NCI-H82 treated with DMSO at 0.1 percent for 48 hours (cell line): ENCODE data around the gene SACM1L.
"Not testable (repeated sequence)": the region's sequence is repeated elsewhere in the genome, so short reads cannot be mapped to it uniquely, and the experiment has no call there.

Source experiments
- DNase-seq: peaks from one replicate; lab custom pipeline; 2025; ENCODE audit not compliant: unreplicated experiment; lab: John Stamatoyannopoulos, UW

Gene SACM1L

GRCh38 chr3:45667569-45667934 lies 21.6 kb upstream of the SACM1L start:
- DNase-seq, result no peak

- DNase-seq, result no peak
Measured at GRCh38 chr3:45670436-45670835, 18.8 kb upstream of the SACM1L start.

- no peak for DNase-seq
Measured at GRCh38 chr3:45670991-45671390, 18.2 kb upstream of the SACM1L start.

DNA sequence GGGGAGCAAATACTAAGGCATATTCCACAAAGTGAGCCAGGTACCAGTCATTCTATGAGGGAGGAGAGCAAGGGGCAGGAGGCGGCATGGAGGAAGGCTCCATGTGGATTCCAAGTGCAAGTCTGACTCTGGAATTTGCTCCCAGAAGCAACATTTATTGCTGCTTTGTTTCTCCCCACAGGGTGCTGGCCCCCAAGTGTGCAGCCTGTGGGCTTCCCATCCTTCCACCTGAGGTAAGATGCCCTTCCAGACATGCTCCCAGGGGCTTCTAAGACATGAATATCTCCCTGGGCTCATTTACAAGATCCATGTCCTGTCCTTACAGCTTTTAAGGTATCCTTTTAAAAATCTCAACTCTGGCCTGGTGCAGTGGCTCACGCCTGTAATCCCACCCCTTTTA lies 15.9 kb upstream of the SACM1L start:
- no peak for DNase-seq

- DNase-seq, result no peak
Measured at GRCh38 chr3:45676325-45677032, 12.7 kb upstream of the SACM1L start.

DNA sequence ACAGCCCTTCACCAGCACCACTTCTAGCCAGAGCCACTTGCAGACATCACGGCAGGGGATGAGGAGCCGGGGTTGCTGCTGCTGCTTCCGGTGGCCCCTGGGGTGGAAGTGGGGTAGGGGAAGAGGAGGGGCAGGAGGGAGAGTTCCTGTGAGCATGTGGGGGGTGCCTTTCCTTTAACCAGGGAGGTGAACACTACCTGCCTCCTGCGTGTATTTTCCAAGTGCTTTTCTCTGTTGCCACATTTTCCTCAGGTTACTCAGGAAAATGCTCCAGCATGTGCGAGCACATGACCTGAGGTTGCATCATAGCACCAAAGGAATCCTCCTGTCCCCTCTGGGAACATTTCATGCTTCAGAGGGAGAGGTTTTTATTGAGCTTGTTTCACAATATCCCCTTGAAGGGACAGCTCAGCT lies 12.2 kb upstream of the SACM1L start:
- no peak for DNase-seq

DNA sequence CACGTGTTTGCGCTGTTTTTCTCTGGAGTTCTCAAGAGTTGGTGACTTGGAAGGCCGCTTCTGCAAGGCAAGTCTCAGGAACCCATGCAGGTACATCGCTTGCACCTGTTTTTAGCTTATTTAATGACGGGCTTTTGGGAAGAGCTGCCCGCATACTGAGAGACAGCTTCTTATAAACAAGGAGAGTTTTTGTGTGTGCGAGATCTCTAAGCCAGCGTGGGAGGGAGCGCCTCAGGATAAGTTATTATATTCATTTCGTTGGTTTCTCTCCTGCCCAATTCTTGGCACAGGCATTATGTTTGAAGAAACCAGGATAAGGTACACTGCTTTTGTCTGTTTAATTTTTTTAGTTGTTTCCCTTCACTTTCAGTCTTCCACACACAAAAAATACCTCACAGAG lies 11.4 kb upstream of the SACM1L start:
- no peak for DNase-seq

DNA sequence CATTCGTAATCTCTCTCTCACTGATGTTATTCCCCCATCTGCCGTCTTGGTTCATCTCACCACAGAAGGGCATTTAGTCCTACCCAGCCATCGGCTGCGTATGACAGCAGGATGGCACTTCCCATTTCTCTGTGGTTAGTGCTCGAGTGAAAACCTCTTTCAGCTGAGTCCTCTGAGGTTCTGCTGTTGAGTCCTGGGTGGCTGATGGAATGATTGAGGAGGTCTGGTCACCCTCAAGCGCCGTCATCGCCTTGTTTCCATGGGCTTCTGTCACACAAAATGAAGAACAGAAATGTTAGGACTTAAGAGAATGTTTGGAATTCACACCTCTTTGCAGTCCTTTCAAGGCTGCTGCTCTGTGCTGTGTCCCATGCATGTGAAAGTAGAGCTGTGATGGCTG lies 9.4 kb upstream of the SACM1L start:
- no peak for DNase-seq

GRCh38 chr3:45681221-45681620 lies 8.0 kb upstream of the SACM1L start:
- DNase-seq, result no peak

DNA sequence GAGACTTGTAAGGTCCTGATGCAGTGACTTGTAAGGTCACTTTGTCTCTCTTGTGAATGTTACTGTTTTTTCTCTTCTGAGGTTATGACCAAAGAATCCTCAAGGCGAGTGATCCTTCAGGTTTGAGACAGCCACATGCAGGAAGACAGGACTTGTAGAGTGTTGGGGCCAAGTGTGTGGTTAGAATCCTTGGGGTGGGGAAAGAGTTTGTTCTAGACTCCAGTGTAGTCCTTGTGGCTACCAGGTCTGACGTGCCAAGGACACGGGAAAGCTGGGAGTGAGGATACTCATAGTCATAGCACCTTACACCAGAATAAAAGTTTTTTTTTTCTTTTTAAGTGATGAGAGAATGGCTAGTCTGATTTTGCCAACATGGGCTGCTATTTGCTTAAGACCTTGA lies 7.3 kb upstream of the SACM1L start:
- no peak for DNase-seq

GRCh38 chr3:45682311-45682710 lies 6.9 kb upstream of the SACM1L start:
- no peak for DNase-seq

GRCh38 chr3:45682786-45683185 lies 6.4 kb upstream of the SACM1L start:
- DNase-seq, result no peak

- no peak for DNase-seq
Measured at GRCh38 chr3:45683417-45684326, 5.5 kb upstream of the SACM1L start.

GRCh38 chr3:45684327-45684892 lies 4.8 kb upstream of the SACM1L start:
- no peak for DNase-seq

- DNase-seq, result not testable (repeated sequence)
Measured at GRCh38 chr3:45685722-45686121, 3.5 kb upstream of the SACM1L start.

DNA sequence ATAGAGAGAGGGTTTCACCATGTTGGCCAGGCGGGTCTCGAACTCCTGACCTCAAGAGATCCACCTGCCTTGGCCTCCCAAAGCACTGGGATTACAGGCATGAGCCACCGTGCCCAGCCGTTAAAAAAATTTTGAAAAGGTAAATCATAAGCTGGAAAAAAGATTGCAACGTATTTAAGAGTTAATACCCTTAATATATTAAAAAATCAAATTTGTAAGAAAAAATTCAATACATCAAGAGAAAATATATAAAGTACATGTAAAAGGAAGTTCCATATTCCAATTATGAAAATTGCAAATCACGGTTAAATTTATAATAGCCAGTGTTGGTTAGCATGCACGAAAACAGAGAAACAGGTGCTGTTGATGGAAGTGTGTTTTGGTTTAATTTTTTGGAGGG lies 2.3 kb upstream of the SACM1L start:
- DNase-seq, result no peak

GRCh38 chr3:45687828-45688193 lies 1.4 kb upstream of the SACM1L start:
- DNase-seq, result no peak

DNA sequence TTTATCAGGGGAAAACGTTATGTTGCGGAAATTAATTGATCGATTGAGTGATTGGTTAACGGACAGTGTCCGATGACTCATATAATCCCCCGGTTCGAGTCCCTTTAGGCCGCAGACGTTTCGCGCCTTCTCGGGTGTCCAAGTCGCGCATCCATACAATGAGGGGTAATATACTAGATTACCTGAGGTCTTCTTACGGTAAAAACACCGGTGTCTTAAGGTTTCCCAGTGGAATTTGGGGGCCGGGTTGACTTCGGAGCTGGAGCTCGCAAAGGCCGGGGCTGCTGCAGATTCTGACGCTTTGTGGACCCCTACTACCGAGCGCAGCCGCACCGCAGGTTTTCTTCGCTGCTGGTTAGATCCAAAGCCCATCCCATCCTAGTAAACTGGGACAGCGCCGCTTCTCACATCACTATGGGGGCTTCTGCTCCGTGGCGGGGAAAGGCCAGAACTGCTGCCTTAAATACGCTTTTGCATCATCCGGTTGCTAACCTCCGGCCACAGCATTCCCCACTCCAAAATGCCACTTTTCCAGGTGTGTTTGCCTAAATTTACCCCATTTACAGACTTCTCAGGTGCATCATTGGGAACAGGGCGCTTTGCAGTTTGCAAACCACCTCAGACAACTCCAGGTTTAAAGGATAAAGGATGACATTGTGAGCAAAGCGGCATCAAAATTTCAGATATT lies 858 bp upstream of the SACM1L start:
- peak; percentile 37 for DNase-seq

DNA sequence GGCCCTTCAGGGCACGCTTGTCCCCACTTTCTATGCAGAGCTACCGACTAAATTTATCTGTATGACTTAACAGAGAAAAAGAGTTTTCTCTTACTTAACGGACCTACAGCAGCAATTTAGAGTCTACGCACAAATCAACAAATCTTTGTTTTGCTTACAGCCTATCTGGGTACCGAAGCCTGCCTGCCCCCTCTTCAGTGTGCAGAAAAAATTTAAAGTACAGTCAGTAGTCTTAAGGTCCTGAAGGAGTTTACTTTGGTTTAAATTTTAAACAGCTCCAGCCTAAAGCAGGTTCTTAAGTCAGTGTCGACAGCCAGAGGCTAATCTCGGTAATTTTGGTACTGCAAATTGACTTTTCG lies 570 bp downstream of the SACM1L start:
- no peak for DNase-seq

GRCh38 chr3:45690336-45691035 lies 1.3 kb downstream of the SACM1L start:
- DNase-seq, result peak; percentile 66

DNA sequence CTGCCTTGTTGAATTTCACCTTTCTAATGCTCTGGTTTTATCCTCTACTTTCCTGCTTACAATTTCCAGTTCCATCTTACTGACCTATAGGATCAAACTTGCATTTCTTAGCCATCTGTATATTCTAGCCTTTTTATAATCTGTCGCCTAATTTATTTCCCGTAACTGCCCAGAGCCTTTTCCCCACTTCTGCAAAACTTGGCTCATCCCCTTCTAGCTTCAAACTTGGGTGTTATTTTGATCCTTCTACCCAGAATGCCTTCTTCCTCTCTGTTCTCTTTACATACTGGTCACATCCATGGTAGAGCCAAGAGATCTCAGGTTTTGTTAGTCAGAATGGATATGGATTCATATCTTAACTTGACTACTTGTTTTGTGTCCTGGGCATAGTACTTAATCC lies 2.6 kb downstream of the SACM1L start:
- DNase-seq, result no peak
